H1 (cell line): ENCODE measurements around the gene OLIG2. TPM values are rescaled to one million over a fixed set of nuclear protein-coding genes. Genes with fewer than 3 reads are reported as not detected.

ENCODE experiments used
- CTCF ChIA-PET: fragments of 300-600 bp; sonication (Branson Sonifier 250); formaldehyde crosslinking; loops from one replicate; lab custom pipeline; 2021; ENCODE audit not compliant: partially characterized antibody; lab: Charles Lee
- POLR2A ChIA-PET: fragments of 300-600 bp; sonication (Branson Sonifier 250); formaldehyde crosslinking; loops from one replicate; lab custom pipeline; 2021; ENCODE audit warnings: inconsistent platforms; ENCODE audit not compliant: partially characterized antibody; lab: Charles Lee
- DNase-seq, 2 experiments: peaks; one replicate each; pipeline versions ENCODE4 v3.0.0 to v3.0.0-alpha.2; 2010 to 2022; ENCODE audit warnings: low spot score in 2 of 2, low read depth in 1 of 2, mixed read lengths in 1 of 2
- FAIRE-seq: peaks from 2 replicates; lab custom pipeline; 2011; peaks lifted over from hg19 to GRCh38; lab: Jason Lieb, UNC
- H2AFZ ChIP-seq: 2 replicates; pipeline ENCODE4 v1.8.1; 2012; ENCODE audit warnings: low read length, inconsistent platforms
- H2AK5ac ChIP-seq: 2 replicates; pipeline ENCODE4 v1.6.1; 2013; ENCODE audit warnings: low read depth, low read length
- H2BK120ac ChIP-seq: replicated peaks from 2 replicates; pipeline ENCODE3; 2013; ENCODE audit warnings: low read depth, low read length, inconsistent platforms
- H2BK12ac ChIP-seq: 2 replicates; pipeline ENCODE4 v1.6.1; 2013; ENCODE audit warnings: low read depth, low read length
- H2BK15ac ChIP-seq: 2 replicates; pipeline ENCODE4 v1.6.1; 2013; ENCODE audit warnings: low read length
- H2BK20ac ChIP-seq: 2 replicates; pipeline ENCODE4 v1.6.1; 2013; ENCODE audit warnings: low read length
- H2BK5ac ChIP-seq: 2 replicates; pipeline ENCODE4 v1.6.1; 2013; ENCODE audit warnings: low read depth, low read length
- H3K14ac ChIP-seq: 2 replicates; pipeline ENCODE4 v1.6.1; 2013; ENCODE audit warnings: inconsistent platforms; ENCODE audit not compliant: insufficient read length
- H3K18ac ChIP-seq: 2 replicates; pipeline ENCODE4 v1.6.1; 2013; ENCODE audit warnings: low read length; ENCODE audit errors: extremely low read depth
- H3K23ac ChIP-seq: 2 replicates; pipeline ENCODE4 v1.6.1; 2013; ENCODE audit warnings: inconsistent platforms; ENCODE audit not compliant: insufficient read length
- H3K23me2 ChIP-seq: 2 replicates; pipeline ENCODE4 v1.6.1; 2013; ENCODE audit warnings: low read depth, low read length
- H3K27ac ChIP-seq: 2 replicates; pipeline ENCODE4 v1.6.1; 2011; ENCODE audit warnings: low read depth, low read length, inconsistent platforms
- H3K27me3 ChIP-seq, 4 experiments: replicated peaks in 1 of 4; 1 replicate in 1 of 4; 2 replicates in 3 of 4; pipeline versions ENCODE4 v1.6.1 to v1.8.1; 2011 to 2013; ENCODE audit warnings: low read length in 3 of 4, mild to moderate bottlenecking in 3 of 4, inconsistent platforms in 2 of 4, mixed read lengths in 2 of 4, moderate library complexity in 1 of 4; ENCODE audit not compliant: control insufficient read depth in 3 of 4, insufficient read depth in 3 of 4; ENCODE audit errors: extremely low read depth in 1 of 4
- H3K36me3 ChIP-seq, 4 experiments: 2 replicates each; pipeline versions ENCODE4 v1.6.1 to v1.8.1; 2011 to 2013; ENCODE audit warnings: mild to moderate bottlenecking in 4 of 4, low read length in 3 of 4, moderate library complexity in 2 of 4, control low read depth in 1 of 4, inconsistent platforms in 1 of 4; ENCODE audit not compliant: insufficient read depth in 4 of 4, control insufficient read depth in 2 of 4
- H3K4ac ChIP-seq: replicated peaks from 2 replicates; pipeline ENCODE3; 2013; ENCODE audit warnings: low read length, low read depth, mixed read lengths, inconsistent platforms; ENCODE audit not compliant: insufficient read length
- H3K4me1 ChIP-seq, 4 experiments: replicated peaks in 1 of 4; 1 replicate in 1 of 4; 2 replicates in 3 of 4; pipeline versions ENCODE4 v1.6.1 to v1.8.1; 2011 to 2013; ENCODE audit warnings: low read length in 3 of 4, inconsistent platforms in 2 of 4, mixed read lengths in 1 of 4; ENCODE audit not compliant: insufficient read depth in 4 of 4, control insufficient read depth in 3 of 4
- H3K4me2 ChIP-seq, 2 experiments: 2 replicates each; pipeline versions ENCODE4 v1.6.1 to v1.8.1; 2011 to 2013; ENCODE audit warnings: low read depth in 2 of 2, low read length in 2 of 2, control low read depth in 1 of 2, inconsistent platforms in 1 of 2, mild to moderate bottlenecking in 1 of 2; ENCODE audit not compliant: insufficient read depth in 1 of 2
- H3K4me3 ChIP-seq, 4 experiments: fragments of 200-600, 300-600 bp in 1 of 4; sonication (generic), shearing (Covaris generic), sonication (Bioruptor Twin) in 1 of 4; 2 replicates each; pipeline versions ENCODE4 v1.5.1 to v1.8.1; 2011 to 2016; ENCODE audit warnings: low read length in 4 of 4, low read depth in 3 of 4, control low read depth in 2 of 4, inconsistent platforms in 2 of 4, mild to moderate bottlenecking in 2 of 4, mixed read lengths in 1 of 4, moderate library complexity in 1 of 4; ENCODE audit not compliant: insufficient read depth in 2 of 4; ENCODE audit errors: extremely low read depth in 1 of 4
- H3K56ac ChIP-seq: replicated peaks from 2 replicates; pipeline ENCODE3; 2013; ENCODE audit warnings: low read depth, mild to moderate bottlenecking, mixed read lengths, low read length, inconsistent platforms; ENCODE audit not compliant: insufficient read length
- H3K79me1 ChIP-seq: 2 replicates; pipeline ENCODE4 v1.6.1; 2013; ENCODE audit warnings: low read depth, low read length, control low read depth
- H3K79me2 ChIP-seq, 2 experiments: 2 replicates each; pipeline versions ENCODE4 v1.6.1 to v1.8.1; 2012 to 2013; ENCODE audit warnings: low read length in 2 of 2, mild to moderate bottlenecking in 2 of 2, inconsistent platforms in 1 of 2; ENCODE audit not compliant: insufficient read depth in 2 of 2, control insufficient read depth in 1 of 2
- H3K9ac ChIP-seq, 4 experiments: replicated peaks in 1 of 4; 1 replicate in 1 of 4; 2 replicates in 3 of 4; pipeline versions ENCODE4 v1.6.1 to v1.8.1; 2011 to 2013; ENCODE audit warnings: low read depth in 3 of 4, low read length in 3 of 4, control low read depth in 2 of 4, mild to moderate bottlenecking in 2 of 4, moderate library complexity in 2 of 4, inconsistent platforms in 1 of 4; ENCODE audit errors: extremely low read depth in 1 of 4
- H3K9me3 ChIP-seq, 2 experiments: 2 replicates each; pipeline versions ENCODE4 v1.6.1 to v1.8.1; 2012 to 2013; ENCODE audit warnings: mild to moderate bottlenecking in 2 of 2, moderate library complexity in 2 of 2, control low read depth in 1 of 2, inconsistent platforms in 1 of 2, low read depth in 1 of 2, low read length in 1 of 2, mixed read lengths in 1 of 2; ENCODE audit not compliant: insufficient read depth in 2 of 2
- H4K20me1 ChIP-seq, 2 experiments: replicated peaks in 1 of 2; 2 replicates each; pipeline versions ENCODE3 to v1.8.1; 2011 to 2013; ENCODE audit warnings: inconsistent platforms in 2 of 2, low read length in 2 of 2, mild to moderate bottlenecking in 1 of 2; ENCODE audit not compliant: insufficient read depth in 2 of 2, control insufficient read depth in 1 of 2
- H4K5ac ChIP-seq: 2 replicates; pipeline ENCODE4 v1.6.1; 2013; ENCODE audit warnings: low read length, low read depth, mixed read lengths, inconsistent platforms; ENCODE audit not compliant: insufficient read length
- H4K8ac ChIP-seq: 2 replicates; pipeline ENCODE4 v1.8.0; 2013; ENCODE audit warnings: mild to moderate bottlenecking, moderate library complexity, low read length, inconsistent platforms; ENCODE audit not compliant: insufficient read depth; ENCODE audit errors: extremely low read depth
- H4K91ac ChIP-seq: replicated peaks from 2 replicates; pipeline ENCODE3; 2013; ENCODE audit warnings: low read length, mixed read lengths, inconsistent platforms; ENCODE audit not compliant: insufficient read length
- KDM4A ChIP-seq: IDR thresholded peaks from one replicate; pipeline ENCODE4 v1.7.1; 2012; ENCODE audit warnings: low read depth, mild to moderate bottlenecking, moderate library complexity, low read length, inconsistent platforms; ENCODE audit not compliant: severe bottlenecking
- KDM5A ChIP-seq: fragments of 200-600 bp; IDR thresholded peaks from 2 replicates; pipeline ENCODE4 v1.7.1; 2012; ENCODE audit warnings: mild to moderate bottlenecking, low read length, inconsistent platforms, mixed read lengths
- POLR2A ChIP-seq, 2 experiments: IDR thresholded peaks; 1 replicate in 1 of 2; 2 replicates in 1 of 2; pipeline ENCODE4 v1.6.1; 2011; ENCODE audit warnings: low read depth in 2 of 2, low read length in 2 of 2, mild to moderate bottlenecking in 2 of 2; ENCODE audit errors: control extremely low read depth in 1 of 2
- POU5F1 ChIP-seq: IDR thresholded peaks from 2 replicates; pipeline ENCODE4 v1.6.1; 2011; ENCODE audit warnings: low read depth, mild to moderate bottlenecking, low read length, moderate library complexity
- RFX5 ChIP-seq: IDR thresholded peaks from 2 replicates; pipeline ENCODE4 v1.6.1; 2011; ENCODE audit warnings: low read depth, low read length, improper control_type of control experiment, borderline replicate concordance
- RXRA ChIP-seq: IDR thresholded peaks from 2 replicates; pipeline ENCODE4 v1.6.1; 2011; ENCODE audit warnings: low read depth, mild to moderate bottlenecking, low read length, moderate library complexity; ENCODE audit not compliant: insufficient read depth
- SIX5 ChIP-seq: IDR thresholded peaks from 2 replicates; pipeline ENCODE4 v1.6.1; 2011; ENCODE audit warnings: mild to moderate bottlenecking, low read depth, low read length
- SP4 ChIP-seq: IDR thresholded peaks from 2 replicates; pipeline ENCODE4 v1.6.1; 2012; ENCODE audit warnings: low read length, inconsistent platforms
- TAF7 ChIP-seq: optimal IDR thresholded peaks from 2 replicates; pipeline ENCODE3; 2011; ENCODE audit warnings: low read depth, mild to moderate bottlenecking, inconsistent platforms, low read length, moderate library complexity, borderline replicate concordance
- TEAD4 ChIP-seq: IDR thresholded peaks from 2 replicates; pipeline ENCODE4 v1.6.1; 2012; ENCODE audit warnings: low read depth, low read length, inconsistent platforms, mixed read lengths
- WGBS, 2 experiments: shearing (Covaris generic) in 1 of 2; methylation state at CpG; one replicate each; pipeline versions ENCODE4 v1.1.6 to v1.1.7; 2013 to 2015; ENCODE audit warnings: low lambda C conversion rate in 2 of 2, mixed read lengths in 2 of 2, inconsistent platforms in 1 of 2, low coverage in 1 of 2, missing lambda C conversion rate in 1 of 2; ENCODE audit not compliant: insufficient replicate concordance in 2 of 2, insufficient coverage in 1 of 2, insufficient read length in 1 of 2; ENCODE audit errors: extremely low coverage in 1 of 2, missing lambda C conversion rate in 1 of 2; 5-methylcytosine and 5-hydroxymethylcytosine counted together
- polyA plus RNA-seq, 7 experiments: library from polyadenylated mRNA; depleted of rRNA in 3 of 7; stranded (reverse) in 5 of 7; unstranded in 2 of 7; fragments of >200 nt in 5 of 7; fragments of 200-250 nt in 2 of 7; gene quantifications; 1 replicate in 5 of 7; 2 replicates in 1 of 7; 4 replicates in 1 of 7; pipeline versions ENCODE4 v1.2.1 to v1.2.3, GENCODE V29; 2011 to 2013; ENCODE audit warnings: missing spikeins in 2 of 7, mixed read lengths in 2 of 7
- total RNA-seq: library from RNA; stranded (reverse); fragmentation: NEBNext Ultra II Directional; extraction: Animal tissue kit (Norgen Biotek cat#: 25700); gene quantifications from 2 replicates; pipeline ENCODE4 v1.2.1, GENCODE V29; 2021
- TF ChIP-seq, protein P1 (sequence below): IDR thresholded peaks from 2 replicates; pipeline ENCODE4 v1.6.1; 2011; ENCODE audit warnings: low read length, improper control_type of control experiment
- TF ChIP-seq, protein P2 (sequence below): IDR thresholded peaks from 2 replicates; pipeline ENCODE4 v1.6.1; 2012; ENCODE audit warnings: low read length, inconsistent platforms

Gene OLIG2
- total and polyA plus RNA-seq, 2 of the 8 experiments (the other 6 are each of a cell fraction or from before 2014, with no cell fraction given), result 0.79 TPM; not detected in 1

DNA sequence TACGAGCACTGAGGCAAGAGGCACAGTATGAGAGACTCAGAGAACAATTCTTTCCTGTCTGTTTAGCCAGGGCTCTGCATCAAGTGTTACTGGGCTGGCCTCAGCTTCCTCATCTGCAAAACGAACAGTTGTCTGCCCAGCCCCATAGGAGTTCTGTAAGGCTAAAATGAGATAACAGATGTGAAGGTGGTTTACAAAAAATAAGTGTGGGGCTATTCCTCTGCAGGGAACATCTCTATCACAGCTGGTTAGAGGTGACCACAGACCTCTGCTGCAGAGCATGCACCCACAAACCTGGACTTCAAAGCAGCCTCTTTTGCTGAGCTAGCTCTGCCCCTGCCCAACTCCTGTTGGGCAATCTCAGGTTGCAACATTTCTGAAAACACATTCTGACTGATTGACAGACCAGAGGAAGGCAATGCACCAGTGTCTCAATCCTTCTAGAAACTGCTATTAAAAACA, 33.7 kb downstream of the OLIG2 start:
- H3K4ac ChIP-seq, result no peak overlapping the region

More for the DNA sequence above, 33.7 kb downstream of the OLIG2 start:
- Histone ChIP-seq H3K4me1 (no peaks in the 10 kb centered on the region), H2AFZ (no peak overlapping the region), H3K23me2 (no peaks in the 10 kb centered on the region), H2BK15ac (0 out of 2 replicates have a peak overlapping the region, but pooled peaks have one; percentile 40), H2BK5ac (no peak overlapping the region), H3K14ac (no peak overlapping the region), H3K27ac (no peak overlapping the region), H3K79me1 (no peaks in the 10 kb centered on the region), H3K9ac (no peak overlapping the region), H3K23ac (no peak overlapping the region), H3K27me3 (peaks cover 0 to 21% (median 12%) of the 10 kb centered on the region in 4 experiments; a peak in 5 of 7 replicates), H2BK120ac (peak overlapping the region; percentile 60), H4K20me1 (no peaks in the 10 kb centered on the region), H3K4me2 (no peak overlapping the region), H2BK12ac (no peak overlapping the region), H4K91ac (no peak overlapping the region), H3K9me3 (no peaks in the 10 kb centered on the region), H2AK5ac (no peak overlapping the region), H3K18ac (no peak overlapping the region), H3K4me3 (no peak overlapping the region), H3K79me2 (no peaks in the 10 kb centered on the region), H4K5ac (no peak overlapping the region), H3K56ac (no peak overlapping the region), H4K8ac (no peak overlapping the region), H3K36me3 (no peaks in the 10 kb centered on the region), H2BK20ac (no peak overlapping the region)
- 86% methylated on average over 2 of the region's 2 CpGs; no CpG with 5 or more reads in 1 of the 2 experiments for WGBS, 2 experiments
- FAIRE-seq (no peak), DNase-seq (no peak)
- CTCF ChIA-PET, result interaction anchor here (0.6 to 1.0 kb wide), 3 partner anchors 11 to 119 kb away, joined by 3 read pairs; no protein-coding TSS in a partner anchor
- POLR2A ChIA-PET, result interaction anchor here (1.4 kb wide), 1 partner anchor 15 kb away, joined by 3 read pairs; no protein-coding TSS in a partner anchor
- TF ChIP-seq TEAD4, result no peak
- TF ChIP-seq, protein P1, sequence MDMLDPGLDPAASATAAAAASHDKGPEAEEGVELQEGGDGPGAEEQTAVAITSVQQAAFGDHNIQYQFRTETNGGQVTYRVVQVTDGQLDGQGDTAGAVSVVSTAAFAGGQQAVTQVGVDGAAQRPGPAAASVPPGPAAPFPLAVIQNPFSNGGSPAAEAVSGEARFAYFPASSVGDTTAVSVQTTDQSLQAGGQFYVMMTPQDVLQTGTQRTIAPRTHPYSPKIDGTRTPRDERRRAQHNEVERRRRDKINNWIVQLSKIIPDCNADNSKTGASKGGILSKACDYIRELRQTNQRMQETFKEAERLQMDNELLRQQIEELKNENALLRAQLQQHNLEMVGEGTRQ, result no peak
- no peak for TF ChIP-seq KDM4A
- no peak for TF ChIP-seq SP4
- TF ChIP-seq, protein P2, sequence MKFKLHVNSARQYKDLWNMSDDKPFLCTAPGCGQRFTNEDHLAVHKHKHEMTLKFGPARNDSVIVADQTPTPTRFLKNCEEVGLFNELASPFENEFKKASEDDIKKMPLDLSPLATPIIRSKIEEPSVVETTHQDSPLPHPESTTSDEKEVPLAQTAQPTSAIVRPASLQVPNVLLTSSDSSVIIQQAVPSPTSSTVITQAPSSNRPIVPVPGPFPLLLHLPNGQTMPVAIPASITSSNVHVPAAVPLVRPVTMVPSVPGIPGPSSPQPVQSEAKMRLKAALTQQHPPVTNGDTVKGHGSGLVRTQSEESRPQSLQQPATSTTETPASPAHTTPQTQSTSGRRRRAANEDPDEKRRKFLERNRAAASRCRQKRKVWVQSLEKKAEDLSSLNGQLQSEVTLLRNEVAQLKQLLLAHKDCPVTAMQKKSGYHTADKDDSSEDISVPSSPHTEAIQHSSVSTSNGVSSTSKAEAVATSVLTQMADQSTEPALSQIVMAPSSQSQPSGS, result no peak
- no peak for TF ChIP-seq RXRA
- TF ChIP-seq POU5F1, result no peak
- TF ChIP-seq SIX5, result no peak
- no peak for TF ChIP-seq RFX5
- TF ChIP-seq KDM5A, result no peak
- no peak for TF ChIP-seq POLR2A (IDR thresholded peaks at IDR 0.05; ENCODE audit: control extremely low read depth in 1 of 2, low read depth in 2 of 2, low read length in 2 of 2)
- TF ChIP-seq TAF7, result no peak
